Activated gamma-delta T cell treated with Interleukin-2 at 50 U/mL for 16 hours (primary cell): ENCODE measurements around the gene GAS6.
"Not testable (repeated sequence)": the region's sequence is repeated elsewhere in the genome, so short reads cannot be mapped to it uniquely, and the experiment has no call there.

Experiments
- DNase-seq: peaks from one replicate; pipeline ENCODE4 v3.0.0-alpha.2; 2020

Gene GAS6

DNA sequence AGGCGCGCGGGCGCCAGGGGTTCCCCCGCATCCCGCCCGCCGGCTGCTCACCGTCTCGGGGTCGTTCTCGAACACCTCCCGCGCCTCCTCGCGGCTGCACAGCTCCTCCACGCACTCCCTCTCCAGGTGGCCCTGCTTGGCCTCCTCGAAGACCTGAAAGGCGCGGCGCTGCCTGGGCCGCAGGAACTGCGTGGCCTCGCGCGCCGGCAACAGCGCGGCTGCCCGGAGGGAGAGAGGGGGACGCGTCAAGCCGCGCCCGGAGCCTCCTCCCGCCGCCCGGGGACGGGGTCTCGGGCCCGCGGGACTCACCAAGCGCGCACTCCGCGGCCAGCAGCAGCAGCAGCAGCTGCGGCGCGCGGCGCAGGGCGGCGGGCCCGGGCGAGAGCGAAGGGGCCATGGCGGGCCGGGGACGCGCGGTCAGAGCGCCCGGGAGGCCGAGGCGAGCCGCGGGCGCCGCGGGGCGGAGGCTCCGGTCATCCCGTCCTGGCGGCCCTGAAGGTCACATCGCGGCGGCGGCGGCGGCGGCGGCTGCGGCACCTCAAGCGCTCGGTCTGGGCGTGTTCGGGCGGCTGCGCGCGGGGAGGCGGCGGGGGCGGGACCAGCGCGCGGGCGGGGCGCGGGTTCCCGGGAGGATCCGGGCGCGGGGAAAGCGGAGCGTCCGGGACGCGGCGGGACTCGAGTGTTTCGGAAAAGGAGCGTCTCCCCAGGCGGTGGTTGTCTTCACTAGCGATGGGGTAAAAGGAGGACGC, at the start of gene GAS6:
Gene GAS6, minus strand, starts transcription at position 553 of the 749 bp plus-strand sequence. Its CDS starts 156 bp downstream, at position 397.
- no peak for DNase-seq

DNA sequence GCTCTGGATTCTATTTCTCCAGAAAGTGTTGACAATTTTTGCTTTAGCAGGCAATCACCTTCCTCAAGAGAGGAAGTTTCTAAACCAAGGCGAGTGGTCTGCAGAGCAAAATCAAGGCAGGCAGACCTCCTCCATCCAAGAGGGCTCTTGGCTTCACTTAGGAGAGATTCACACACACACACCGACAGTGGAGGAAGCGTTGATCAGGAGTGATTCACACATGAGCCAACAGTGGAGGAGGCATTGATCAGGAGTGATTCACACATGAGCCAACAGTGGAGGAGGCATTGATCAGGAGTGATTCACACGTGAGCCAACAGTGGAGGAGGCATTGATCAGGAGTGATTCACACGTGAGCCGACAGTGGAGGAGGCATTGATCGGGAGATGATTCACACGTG, 49.5 kb upstream of the GAS6 start:
- DNase-seq = not testable (repeated sequence)

DNA sequence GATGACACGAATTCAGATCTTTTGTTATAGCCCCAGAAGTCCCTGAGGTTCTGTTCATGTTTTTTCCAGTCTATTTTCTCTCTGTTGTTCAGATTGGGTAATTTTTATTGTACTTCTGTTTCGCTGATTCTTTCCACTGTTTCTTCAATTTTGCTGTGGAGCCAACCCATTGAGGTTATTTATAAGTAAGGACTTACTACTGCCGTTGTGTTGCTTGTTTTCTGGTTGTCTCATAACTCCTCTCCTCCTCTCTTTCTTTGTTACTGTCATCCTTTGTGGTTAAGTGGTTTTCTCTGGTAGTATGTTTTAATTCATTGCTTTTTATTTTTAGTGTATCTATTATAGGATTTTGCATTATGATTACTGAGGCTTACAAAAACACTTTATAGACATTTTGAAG, 48.7 kb upstream of the GAS6 start:
- DNase-seq = no peak

DNA sequence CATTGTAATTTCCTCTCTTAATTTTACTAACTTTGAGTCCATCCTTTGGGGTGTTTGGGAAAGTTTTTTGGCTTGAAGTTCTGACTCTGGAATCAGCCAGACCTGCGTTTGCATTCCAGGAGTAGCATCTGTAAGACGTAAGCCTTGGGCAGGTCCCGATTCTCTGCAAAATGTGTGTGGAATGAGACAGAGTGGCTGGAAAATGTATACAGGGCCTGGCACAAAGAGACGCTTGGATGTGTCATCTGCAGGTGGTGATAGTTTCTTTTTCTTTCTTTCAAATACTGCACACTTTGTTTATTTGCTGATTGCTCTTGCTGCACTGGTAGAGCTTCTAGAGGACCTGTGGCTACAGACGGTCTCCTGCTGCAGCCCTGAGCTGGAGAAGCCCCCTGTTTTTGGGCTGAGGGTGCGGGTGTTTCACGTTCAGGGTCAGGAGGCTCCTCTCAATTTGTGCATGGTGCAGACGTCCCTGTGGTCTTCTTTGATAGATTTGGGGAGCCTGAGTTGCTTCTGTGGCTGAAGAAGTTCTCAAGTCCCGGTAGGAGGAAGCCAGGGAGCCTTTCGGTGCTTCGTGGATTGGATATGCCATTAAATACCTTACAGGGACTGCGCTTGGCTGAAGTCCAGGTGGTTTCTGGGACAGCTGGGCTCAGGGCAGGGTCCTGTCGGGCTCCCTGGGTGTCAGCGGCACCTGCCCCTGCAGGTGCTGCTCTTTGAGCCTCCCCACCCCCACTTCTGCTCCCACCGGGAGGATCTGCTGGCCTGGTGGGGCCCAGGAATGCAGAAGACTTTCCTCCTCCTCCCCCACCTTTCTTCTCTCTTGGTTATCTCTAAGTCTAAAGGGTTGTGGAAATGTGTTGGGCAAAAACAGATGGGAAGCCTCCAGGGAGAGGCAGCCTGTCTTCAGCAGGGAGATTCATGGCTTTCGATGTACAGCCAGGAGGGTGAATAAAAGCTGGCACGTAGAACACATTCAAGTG, 44.0 kb upstream of the GAS6 start:
- no peak for DNase-seq

DNA sequence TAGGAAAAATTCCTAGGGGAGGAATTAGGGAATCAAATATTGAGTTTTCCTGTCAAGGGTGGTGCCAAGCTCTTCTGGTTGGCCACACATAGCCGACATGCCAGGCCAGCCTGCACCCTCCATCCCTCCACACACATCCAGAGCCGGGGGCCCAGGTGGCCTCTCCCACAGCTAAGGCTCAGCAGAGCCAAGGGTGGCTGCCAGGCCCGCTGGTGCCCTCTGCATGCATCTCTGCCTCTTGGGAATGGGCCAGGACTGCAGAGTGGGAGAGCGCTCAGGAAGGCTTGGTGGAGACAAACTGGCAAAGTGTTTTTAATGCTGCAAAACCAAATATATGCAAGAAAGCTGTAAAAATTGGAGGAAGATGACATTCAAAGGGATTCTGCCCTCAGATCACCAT, 42.7 kb upstream of the GAS6 start:
- no peak for DNase-seq

DNA sequence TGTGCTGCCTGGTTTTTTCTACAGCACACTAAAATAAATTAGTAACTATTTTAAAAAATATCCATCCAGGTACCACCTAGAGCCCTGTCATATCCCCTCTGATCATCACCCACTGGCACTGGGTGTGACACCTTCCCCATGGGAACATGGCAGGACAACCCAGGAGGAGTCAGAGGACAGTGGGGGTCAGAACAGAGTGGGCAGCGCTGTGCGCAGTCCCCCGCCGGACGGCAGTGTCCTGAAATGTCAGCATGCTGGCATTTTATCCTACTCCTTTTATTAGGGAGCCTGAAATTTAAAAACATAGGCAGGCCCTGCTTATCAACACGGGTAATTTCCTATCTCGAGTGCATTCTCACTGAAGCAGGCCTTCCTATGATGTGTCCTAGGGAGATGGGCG, 42.1 kb upstream of the GAS6 start:
- DNase-seq = no peak

DNA sequence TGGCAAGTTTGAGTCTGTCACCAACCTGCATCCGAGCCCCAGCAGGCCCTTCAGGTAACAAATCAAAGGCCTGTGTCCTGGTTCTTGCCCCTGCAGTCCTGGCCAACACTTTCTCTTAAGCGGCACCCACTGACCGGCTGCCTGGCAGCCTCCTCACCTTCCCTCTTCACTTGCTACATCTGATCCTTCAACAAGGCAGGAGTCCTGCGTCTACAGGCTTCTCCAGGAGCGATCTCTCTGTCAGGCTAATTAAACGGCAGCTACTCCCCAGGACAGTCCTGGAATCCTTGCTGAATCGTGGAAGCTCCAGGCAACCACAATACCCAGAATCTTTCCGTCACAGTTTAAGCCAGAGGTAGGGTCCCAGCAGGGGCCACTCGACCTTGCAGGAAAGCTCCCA, 41.1 kb upstream of the GAS6 start:
- DNase-seq = no peak

DNA sequence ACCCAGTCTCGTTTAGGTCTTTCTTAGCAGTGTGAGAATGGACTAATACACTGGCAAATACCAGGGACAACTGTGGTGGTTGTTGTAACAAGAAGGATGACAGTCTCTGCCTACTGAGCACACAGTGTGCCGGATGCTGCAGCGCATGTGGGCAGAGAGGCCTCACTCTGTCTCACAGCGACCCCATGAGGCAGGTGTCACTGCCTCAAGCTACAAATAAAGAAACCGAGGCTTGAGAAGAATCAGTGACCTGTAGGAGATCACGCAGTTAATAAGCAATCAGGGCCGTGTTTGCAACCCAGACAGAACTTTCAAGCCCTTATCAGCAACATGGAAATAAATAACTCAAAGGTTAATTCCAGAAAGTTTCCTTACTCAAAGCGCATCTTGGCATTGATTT, 40.5 kb upstream of the GAS6 start:
- no peak for DNase-seq

DNA sequence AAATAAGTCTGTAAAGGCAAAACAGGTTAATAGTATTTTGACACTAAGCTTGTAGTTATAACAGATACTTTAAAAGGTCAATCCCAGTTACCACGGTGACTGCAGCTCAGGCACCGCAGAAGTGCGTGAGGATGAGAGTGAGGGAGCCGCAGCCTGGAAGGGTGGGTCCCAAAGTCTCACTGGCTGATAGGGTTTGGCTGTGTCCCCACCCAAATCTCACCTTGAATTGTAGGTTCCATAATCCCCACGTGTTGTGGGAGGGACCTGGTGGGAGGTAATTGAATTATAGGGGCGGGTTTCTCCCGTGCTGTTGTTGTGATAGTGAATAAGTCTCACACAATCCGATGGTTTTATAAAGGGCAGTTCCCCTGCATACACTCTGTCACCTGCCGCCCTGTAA, 40.0 kb upstream of the GAS6 start:
- no peak for DNase-seq

DNA sequence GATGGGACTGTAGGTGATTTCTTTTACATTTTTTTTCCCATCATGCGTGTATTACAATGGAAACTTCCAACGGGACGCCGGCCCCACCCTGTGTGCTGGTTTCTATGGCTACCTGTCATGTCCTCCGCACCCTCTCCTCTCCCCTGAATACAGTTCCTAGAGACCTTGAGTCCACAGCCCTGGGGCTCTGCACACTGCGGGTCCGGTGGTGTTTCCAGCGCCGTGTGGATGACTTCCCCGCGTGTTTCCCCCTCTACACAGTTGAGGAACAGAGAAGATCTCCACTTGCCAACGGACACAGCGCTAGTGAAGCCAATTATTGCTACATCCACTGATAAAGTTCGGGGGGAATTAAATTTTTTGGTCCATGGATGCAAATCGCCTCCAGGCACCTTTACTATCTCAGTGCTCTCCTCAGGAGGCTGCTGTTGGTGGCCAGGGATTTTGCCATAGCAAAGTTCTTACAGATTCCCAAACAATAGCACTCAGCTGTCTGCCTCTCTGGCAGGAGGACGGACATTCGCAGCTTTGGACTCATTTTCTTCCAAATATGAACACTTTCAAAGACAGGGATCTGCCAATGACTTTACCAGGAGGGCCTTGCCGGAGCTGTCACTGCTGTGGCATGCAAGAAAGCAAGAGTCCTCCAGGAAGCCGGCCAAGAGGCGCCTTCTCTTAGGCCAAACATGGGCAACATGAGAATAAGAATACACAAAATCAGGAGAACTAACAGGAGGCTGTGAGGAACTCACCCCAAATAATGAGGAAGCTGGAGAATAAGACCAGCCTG, 39.3 kb upstream of the GAS6 start:
- DNase-seq = no peak

DNA sequence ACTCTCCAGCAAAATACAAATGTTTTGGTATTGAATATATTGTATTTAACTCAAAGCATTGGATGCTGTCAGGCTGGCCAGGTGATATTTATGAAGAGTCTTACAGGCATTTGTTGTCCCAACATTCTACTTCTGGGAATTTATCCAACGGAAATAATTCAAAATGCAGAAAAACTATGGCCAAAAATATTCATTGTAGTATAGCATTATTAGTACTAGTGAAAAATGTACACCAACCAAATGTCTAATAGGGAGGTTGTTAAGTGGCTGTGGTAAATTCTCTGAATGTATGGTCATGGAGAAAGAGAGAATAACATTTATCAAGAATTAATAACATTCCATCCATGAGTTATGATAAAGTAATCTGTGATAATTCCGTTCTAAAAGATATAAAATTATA, 38.6 kb upstream of the GAS6 start:
- no peak for DNase-seq

DNA sequence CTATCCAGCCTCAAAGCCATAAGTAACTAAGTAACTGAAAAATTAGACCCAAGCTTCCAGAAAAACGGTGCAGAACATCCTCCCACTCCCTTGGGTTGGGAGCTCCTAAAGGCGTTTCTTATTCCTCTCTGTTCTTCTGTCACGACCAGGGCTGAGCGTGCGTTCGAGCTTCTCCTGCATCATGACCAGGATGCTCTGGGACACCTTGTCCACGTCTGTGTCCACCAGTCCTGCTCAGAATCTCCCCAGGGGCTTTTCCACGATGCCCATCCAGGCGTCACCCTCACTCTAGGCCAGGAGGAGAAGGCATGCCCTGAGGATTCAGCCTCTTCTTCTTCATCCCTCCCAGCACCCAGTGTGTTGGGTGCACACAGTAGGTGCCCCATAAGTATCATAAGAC, 37.8 kb upstream of the GAS6 start:
- DNase-seq = no peak

DNA sequence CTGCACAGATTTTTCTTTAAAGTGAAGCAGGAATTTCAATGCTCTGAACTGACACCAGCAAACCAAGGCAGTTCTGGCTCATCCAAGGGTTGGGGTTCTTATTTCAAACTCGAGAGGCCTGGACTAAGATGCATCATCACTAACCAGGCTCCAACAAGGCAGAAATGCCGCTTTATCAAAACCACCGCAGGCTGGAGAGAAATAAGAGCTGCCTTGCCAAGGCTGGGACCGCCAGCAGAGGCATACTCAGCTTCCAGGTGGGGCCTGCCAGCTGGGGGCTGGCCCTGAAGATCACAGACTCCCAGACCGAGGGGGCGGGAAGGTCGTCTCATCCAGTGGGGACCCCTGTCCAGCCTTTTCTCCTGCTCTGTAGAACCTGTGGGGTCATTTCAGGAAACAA, 37.4 kb upstream of the GAS6 start:
- no peak for DNase-seq

DNA sequence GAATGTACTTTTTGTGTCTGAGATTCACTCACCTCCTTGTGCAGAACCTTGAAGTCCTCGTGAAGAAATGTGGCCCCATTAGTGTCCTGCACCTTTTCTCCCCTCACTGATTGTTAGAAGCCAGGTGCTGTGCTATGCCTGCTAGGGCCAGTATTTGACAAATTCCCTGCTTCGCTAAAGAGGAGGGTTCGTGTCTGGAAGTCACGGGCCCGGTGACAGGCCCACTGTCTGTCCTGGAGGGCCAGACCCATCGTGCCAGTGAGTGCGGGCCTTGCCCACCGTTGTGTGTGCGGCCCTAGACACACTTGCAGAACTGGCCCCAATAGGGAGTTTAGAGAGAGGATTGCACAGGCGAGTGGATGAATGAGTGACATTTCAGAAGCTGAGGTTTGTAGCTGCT, 36.8 kb upstream of the GAS6 start:
- no peak for DNase-seq

DNA sequence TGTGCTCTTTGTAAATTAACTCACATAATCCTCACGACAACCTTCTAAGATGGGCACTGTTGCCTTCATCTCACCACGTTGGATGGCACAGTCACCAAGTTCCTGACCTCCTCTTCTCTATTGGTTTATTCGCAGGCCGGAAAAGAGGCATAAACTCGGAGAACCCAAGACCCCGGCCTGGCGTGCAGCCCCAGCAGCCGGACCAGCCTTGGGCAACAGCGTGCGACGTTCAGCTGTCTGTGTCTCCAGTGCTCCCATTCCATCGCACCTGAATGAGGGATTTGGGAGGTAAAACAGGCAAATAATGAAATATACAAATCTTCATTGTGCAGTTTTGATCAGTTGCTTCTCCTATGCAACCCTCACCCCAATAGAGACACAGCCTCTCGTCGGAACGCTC, 34.5 kb upstream of the GAS6 start:
- DNase-seq = no peak

DNA sequence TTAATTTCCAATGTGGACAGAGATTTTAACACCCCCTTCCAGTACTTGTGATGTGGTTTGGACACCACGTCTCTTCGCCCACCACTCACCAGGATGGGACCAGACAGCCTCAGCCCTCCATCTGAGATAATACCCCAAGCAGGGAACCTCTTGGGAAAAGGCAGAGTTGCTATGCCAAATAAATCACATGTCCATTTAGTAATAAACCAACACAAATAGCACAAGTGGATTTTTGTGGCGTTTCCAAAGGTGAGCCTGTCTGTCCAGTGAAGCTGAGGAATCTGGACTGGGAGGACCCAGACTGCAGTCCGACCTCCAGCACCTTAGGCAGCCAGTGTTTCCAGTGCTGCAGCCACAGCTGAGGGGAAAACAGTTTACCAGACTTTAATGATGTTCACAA, 34.1 kb upstream of the GAS6 start:
- no peak for DNase-seq

DNA sequence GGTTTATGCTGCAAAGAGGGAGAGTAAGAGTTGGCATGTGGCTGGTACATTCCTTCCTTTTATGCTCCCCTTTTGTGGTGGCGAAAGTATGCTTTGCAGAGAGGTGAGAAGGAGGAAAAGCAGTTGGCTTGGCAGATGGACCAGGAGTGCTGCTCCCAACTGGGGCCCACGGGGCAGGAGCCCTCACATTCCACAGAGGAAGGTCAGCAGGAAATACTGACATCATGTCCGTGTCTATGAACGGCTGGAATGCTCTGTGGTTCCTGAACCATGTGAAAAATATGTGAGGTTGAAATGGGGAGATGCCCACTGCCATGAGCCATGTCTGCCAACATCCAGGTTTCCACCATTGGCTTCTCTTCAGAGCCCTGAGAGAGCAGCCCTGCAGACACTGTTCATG, 33.3 kb upstream of the GAS6 start:
- no peak for DNase-seq

DNA sequence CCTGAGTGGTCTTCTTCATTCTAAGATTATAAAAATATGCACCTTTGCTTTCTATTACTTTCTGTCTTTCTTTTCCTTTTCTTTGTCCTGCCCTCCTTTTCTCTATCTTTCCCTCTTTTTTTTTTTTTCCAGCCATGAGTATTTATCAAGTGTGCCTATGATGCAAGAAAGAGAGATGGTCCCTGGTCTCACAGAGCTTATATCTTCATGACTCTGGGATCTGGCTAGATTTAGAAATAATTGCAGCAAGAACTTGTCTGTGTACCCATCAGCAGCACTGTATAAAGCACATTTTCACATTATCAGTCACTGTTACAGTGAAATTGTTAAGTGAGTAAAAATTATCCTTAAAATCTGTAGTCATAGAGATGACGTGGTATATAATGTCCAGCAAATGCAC, 31.6 kb upstream of the GAS6 start:
- DNase-seq = no peak

DNA sequence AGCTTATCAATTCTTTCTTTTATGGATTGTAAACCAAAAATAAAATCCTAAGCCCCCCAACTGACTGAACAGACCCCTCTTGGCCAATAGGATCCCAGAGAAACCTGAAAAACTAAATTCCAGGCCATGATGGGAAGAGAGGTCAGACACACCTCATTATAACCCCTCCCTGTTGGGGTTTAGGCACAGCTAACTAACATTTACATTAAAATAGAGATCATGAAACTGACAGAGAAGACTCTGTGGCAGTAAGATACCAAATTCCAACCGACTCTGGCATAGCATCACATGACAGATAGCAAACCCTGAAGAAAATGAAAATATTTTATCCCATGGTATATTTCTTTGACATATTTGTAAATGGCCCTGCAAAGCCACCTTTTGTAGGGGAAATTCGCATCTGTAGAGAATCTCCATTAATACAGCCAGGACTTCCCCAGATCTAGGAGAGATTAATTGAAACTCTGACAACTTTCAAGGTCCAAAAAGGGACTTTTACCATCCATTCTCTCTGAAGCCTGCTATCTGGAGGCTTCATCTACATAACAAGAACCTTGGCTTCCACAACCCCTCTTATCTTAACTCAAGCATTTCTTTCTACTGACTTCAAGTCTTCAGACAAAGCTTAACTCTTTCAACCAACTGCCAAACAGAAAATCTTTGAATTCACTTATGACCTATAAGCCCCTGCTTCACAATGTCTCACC, 27.1 kb upstream of the GAS6 start:
- DNase-seq = no peak

DNA sequence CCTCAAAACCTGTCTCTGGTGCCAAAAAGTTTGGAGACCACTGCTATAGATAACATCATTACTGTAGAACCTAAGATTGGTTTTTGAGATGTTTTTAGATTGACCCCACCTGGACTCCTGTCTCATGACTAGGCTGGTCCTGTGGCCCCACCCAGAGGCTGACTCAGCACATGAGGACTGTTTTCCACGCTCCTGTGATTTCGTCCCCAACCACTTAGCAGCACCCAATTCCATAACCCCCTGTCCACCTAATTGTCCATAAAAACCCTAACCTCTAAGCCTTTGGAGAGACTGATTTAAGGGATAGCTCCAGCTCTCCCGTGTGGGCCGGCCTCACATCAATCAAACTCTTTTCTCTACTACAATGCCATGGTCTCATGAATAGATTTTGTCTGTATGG, 25.6 kb upstream of the GAS6 start:
- DNase-seq = no peak

DNA sequence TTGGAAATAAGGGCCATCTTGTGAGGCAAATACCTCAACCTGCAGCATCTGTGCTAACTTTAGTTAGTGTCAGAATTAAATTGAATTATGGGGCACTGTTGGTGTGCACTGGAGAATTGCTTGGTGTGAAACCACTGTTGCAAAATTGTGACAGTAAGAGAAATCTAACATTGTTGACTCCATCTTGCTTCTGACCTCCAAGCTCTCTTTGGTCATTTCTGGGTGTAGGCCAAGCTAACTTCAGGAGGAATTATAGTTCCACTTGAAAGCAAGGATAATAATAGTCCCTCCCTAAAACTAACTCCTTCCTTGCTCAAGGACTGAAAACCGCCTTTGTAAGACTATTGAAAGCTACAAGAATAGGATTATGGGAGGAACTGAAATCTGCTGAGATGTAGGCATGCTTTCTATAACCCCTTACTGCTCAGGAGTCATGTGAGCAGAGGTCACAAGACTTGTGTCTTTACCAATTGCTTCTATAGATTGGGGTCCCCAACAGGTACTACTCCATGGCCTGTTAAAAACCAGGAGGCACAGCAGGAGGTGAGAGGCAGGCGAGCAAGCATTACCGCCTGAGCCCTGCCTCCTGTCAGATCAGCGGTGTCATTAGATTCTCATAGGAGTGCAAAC, 24.9 kb upstream of the GAS6 start:
- no peak for DNase-seq

DNA sequence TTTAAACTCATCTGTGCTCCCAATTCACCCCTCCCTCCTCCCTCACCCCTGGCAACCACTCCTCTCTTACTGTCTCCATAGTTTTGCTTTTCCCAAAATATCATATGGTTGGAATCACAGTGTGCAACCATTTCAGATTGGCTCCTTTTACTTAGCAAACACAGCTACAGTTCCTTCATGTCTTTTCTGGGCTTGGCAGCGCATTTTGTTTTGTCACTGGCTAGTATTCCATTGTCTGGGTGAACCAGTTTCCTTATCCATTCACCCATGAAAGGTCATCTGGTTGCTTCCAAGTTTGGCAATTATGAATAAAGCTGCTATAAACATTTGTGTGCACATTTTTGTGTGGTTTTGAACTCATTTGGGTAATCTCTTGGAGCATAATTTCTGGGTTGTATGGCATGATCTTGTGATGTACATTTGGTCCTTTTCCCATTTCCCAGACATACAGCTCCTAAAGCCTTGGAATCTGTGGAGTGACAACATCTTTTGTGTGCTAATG, 23.9 kb upstream of the GAS6 start:
- DNase-seq = no peak
